ENCODE measurements around the gene D2HGDH. TPM values are rescaled to one million over a fixed set of nuclear protein-coding genes. Genes with fewer than 3 reads are reported as not detected.

Gene D2HGDH
- total RNA-seq, 1 experiment from 2014 or later, result 7.4 TPM

Other genes starting within 250 kb of the D2HGDH start
- gene STK25, start 226.0 kb upstream of the D2HGDH start, total RNA-seq (2014; rRNA removed; shearing (Covaris generic)), result 316 and 470 TPM in 2 replicates
- gene BOK, start 175.9 kb upstream of the D2HGDH start, total RNA-seq (2014; rRNA removed; shearing (Covaris generic)), result 337 and 338 TPM in 2 replicates
- 50.3 and 54.9 TPM in 2 replicates for gene THAP4, start 97.5 kb upstream of the D2HGDH start, total RNA-seq (2014; rRNA removed; shearing (Covaris generic))
- gene ATG4B, start 96.9 kb upstream of the D2HGDH start, total RNA-seq (2014; rRNA removed; shearing (Covaris generic)), result 80.9 and 105 TPM in 2 replicates
- gene DTYMK, start 47.8 kb upstream of the D2HGDH start, total RNA-seq (2014; rRNA removed; shearing (Covaris generic)), result 115 and 177 TPM in 2 replicates
- 20.5 and 23.2 TPM in 2 replicates for gene ING5, start 32.6 kb upstream of the D2HGDH start, total RNA-seq (2014; rRNA removed; shearing (Covaris generic))
- not detected in 2 replicates for gene GAL3ST2, start 42.2 kb downstream of the D2HGDH start, total RNA-seq (2014; rRNA removed; shearing (Covaris generic))
- not detected in 2 replicates for gene NEU4, start 74.6 kb downstream of the D2HGDH start, total RNA-seq (2014; rRNA removed; shearing (Covaris generic))
- gene PDCD1, start 124.3 kb downstream of the D2HGDH start, total RNA-seq (2014; rRNA removed; shearing (Covaris generic)), result not detected in 2 replicates
- gene RTP5, start 135.1 kb downstream of the D2HGDH start, total RNA-seq (2014; rRNA removed; shearing (Covaris generic)), result not detected in 2 replicates

All from SJSA1 (cell line).